HCT116 (cell line): ENCODE data around the gene PFDN4.

Source experiments
- ATF3 ChIP-seq: IDR thresholded peaks from 2 replicates; pipeline ENCODE4 v1.6.1; 2012
- CTCF ChIP-seq, 3 experiments: fragments of 200-600 bp in 1 of 3; sonication (generic) in 1 of 3; IDR thresholded peaks in 2 of 3; conservative IDR thresholded peaks in 1 of 3; 2 replicates each; pipeline ENCODE4 v1.5.1; 2012 to 2017; ENCODE audit warnings: low read depth in 2 of 3, low read length in 2 of 3, antibody characterized with exemption in 1 of 3, borderline replicate concordance in 1 of 3, control low read depth in 1 of 3, mild to moderate bottlenecking in 1 of 3, mixed read lengths in 1 of 3, mixed run types in 1 of 3, moderate library complexity in 1 of 3; ENCODE audit not compliant: insufficient read depth in 1 of 3
- EGR1 ChIP-seq: IDR thresholded peaks from 2 replicates; pipeline ENCODE4 v1.6.1; 2012; ENCODE audit warnings: low read depth
- EZH2 ChIP-seq: fragments of 200-600 bp; sonication (generic); IDR thresholded peaks from 2 replicates; pipeline ENCODE4 v1.6.1; 2017; ENCODE audit warnings: antibody characterized with exemption, mixed run types
- EZH2phosphoT487 ChIP-seq: fragments of 200-600 bp; IDR thresholded peaks from 2 replicates; pipeline ENCODE4 v1.6.1; 2018; ENCODE audit warnings: antibody characterized with exemption, borderline replicate concordance
- FOSL1 ChIP-seq: IDR thresholded peaks from 2 replicates; pipeline ENCODE4 v1.6.1; 2012; ENCODE audit warnings: low read depth
- POLR2A ChIP-seq: IDR thresholded peaks from 2 replicates; pipeline ENCODE4 v1.7.0; 2011; ENCODE audit warnings: borderline replicate concordance; ENCODE audit not compliant: insufficient read depth, insufficient read length; ENCODE audit errors: extremely low read depth
- SP1 ChIP-seq: IDR thresholded peaks from 2 replicates; pipeline ENCODE4 v1.6.1; 2012; ENCODE audit warnings: low read depth
- ZNF274 ChIP-seq: fragments of 200-500 bp; sonication (Bioruptor generic); IDR thresholded peaks from 2 replicates; pipeline ENCODE4 v1.6.1; 2014; ENCODE audit warnings: mild to moderate bottlenecking, low read depth, low read length, inconsistent platforms
- TF ChIP-seq, protein P1 (sequence below): IDR thresholded peaks from 2 replicates; pipeline ENCODE4 v1.6.1; 2012

- no peak for TF ChIP-seq EZH2
- no peak for TF ChIP-seq POLR2A
- no peak for TF ChIP-seq CTCF (IDR thresholded peaks at IDR 0.05 in 2 of 3, conservative IDR thresholded peaks at IDR 0.05 in 1 of 3; ENCODE audit: borderline replicate concordance in 1 of 3, insufficient read depth in 1 of 3, low read depth in 2 of 3, low read length in 2 of 3)
- no peak for TF ChIP-seq FOSL1
- TF ChIP-seq, protein P1, sequence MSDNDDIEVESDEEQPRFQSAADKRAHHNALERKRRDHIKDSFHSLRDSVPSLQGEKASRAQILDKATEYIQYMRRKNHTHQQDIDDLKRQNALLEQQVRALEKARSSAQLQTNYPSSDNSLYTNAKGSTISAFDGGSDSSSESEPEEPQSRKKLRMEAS: no peak
- TF ChIP-seq ATF3: no peak
- TF ChIP-seq ZNF274: no peak
- TF ChIP-seq SP1: no peak
- no peak for TF ChIP-seq EZH2phosphoT487
- TF ChIP-seq EGR1: no peak
These were observed 18.3 kb upstream of the PFDN4 start for GRCh38 chr20:54189630-54190029.
